IMR-90 (cell line): Measurements from ENCODE around the gene THUMPD2. TPM values are rescaled to one million over a fixed set of nuclear protein-coding genes. Genes with fewer than 3 reads are reported as not detected.

ENCODE experiments used
- ATAC-seq: fragments of 200-7000 bp; cut with Tn5 transposase; 2 replicates; pipeline ENCODE4 v1.9.1; 2020; ENCODE audit warnings: low read depth, mild to moderate bottlenecking, moderate library complexity
- BruUV-seq: library from RNA; stranded (reverse); fragments of 400-500 nt; replicated peaks from 2 replicates; lab custom pipeline; 2021; lab: Mats Ljungman, UMichigan
- CTCF ChIA-PET: fragments of 300-600 bp; formaldehyde crosslinking; extraction: SDS; loops from one replicate; lab custom pipeline; 2021; ENCODE audit warnings: antibody characterized with exemption; lab: Yijun Ruan, JAX
- POLR2A ChIA-PET: fragments of 300-600 bp; sonication (Branson Sonifier 250); formaldehyde crosslinking; loops from one replicate; lab custom pipeline; 2022; ENCODE audit warnings: antibody characterized with exemption; ENCODE audit not compliant: unreplicated experiment; lab: Charles Lee
- DNase-seq: peaks from one replicate; pipeline ENCODE4 v3.0.0; 2013
- H2AFZ ChIP-seq: replicated peaks from 2 replicates; pipeline ENCODE3; 2013; ENCODE audit warnings: low read length, mild to moderate bottlenecking; ENCODE audit not compliant: poor library complexity
- H2AK5ac ChIP-seq: 2 replicates; pipeline ENCODE4 v1.6.1; 2013; ENCODE audit warnings: low read depth, low read length, inconsistent platforms
- H2AK9ac ChIP-seq: replicated peaks from 2 replicates; pipeline ENCODE3; 2013; ENCODE audit warnings: mild to moderate bottlenecking, low read depth, low read length, moderate library complexity; ENCODE audit not compliant: poor library complexity
- H2BK120ac ChIP-seq: 2 replicates; pipeline ENCODE4 v1.6.1; 2013; ENCODE audit warnings: low read depth, low read length, inconsistent platforms
- H2BK15ac ChIP-seq: 3 replicates; pipeline ENCODE4 v1.6.1; 2013; ENCODE audit warnings: low read depth, low read length, inconsistent platforms
- H2BK20ac ChIP-seq: 2 replicates; pipeline ENCODE4 v1.6.1; 2013; ENCODE audit warnings: low read depth, mild to moderate bottlenecking, inconsistent platforms, low read length, moderate library complexity
- H2BK5ac ChIP-seq: 2 replicates; pipeline ENCODE4 v1.6.1; 2013; ENCODE audit warnings: mild to moderate bottlenecking, low read depth, low read length, inconsistent platforms; ENCODE audit not compliant: poor library complexity, severe bottlenecking
- H3K14ac ChIP-seq: replicated peaks from 2 replicates; pipeline ENCODE4 v1.6.1; 2013; ENCODE audit warnings: low read depth, low read length, inconsistent platforms
- H3K18ac ChIP-seq: 2 replicates; pipeline ENCODE4 v1.6.1; 2013; ENCODE audit warnings: low read depth, low read length, control low read depth
- H3K23ac ChIP-seq: 2 replicates; pipeline ENCODE4 v1.6.1; 2013; ENCODE audit warnings: low read depth, low read length, inconsistent platforms
- H3K27ac ChIP-seq: 2 replicates; pipeline ENCODE4 v1.5.1; 2013; ENCODE audit warnings: mild to moderate bottlenecking, control low read depth, low read length; ENCODE audit not compliant: insufficient read depth
- H3K27me3 ChIP-seq: 2 replicates; pipeline ENCODE4 v1.6.1; 2013; ENCODE audit warnings: low read length; ENCODE audit not compliant: control insufficient read depth, insufficient read depth
- H3K36me3 ChIP-seq: 2 replicates; pipeline ENCODE4 v1.6.1; 2013; ENCODE audit warnings: low read length, mixed read lengths; ENCODE audit not compliant: control insufficient read depth, insufficient read depth
- H3K4ac ChIP-seq: 2 replicates; pipeline ENCODE4 v1.6.1; 2013; ENCODE audit warnings: low read depth, low read length, inconsistent platforms
- H3K4me1 ChIP-seq: 2 replicates; pipeline ENCODE4 v1.6.1; 2013; ENCODE audit warnings: low read length, mixed read lengths; ENCODE audit not compliant: control insufficient read depth, insufficient read depth
- H3K4me2 ChIP-seq: 2 replicates; pipeline ENCODE4 v1.6.1; 2013; ENCODE audit warnings: low read depth, mild to moderate bottlenecking, control low read depth, low read length, moderate library complexity
- H3K4me3 ChIP-seq: 2 replicates; pipeline ENCODE4 v1.5.1; 2013; ENCODE audit warnings: low read depth, mild to moderate bottlenecking, control low read depth, low read length, moderate library complexity; ENCODE audit not compliant: insufficient read depth
- H3K56ac ChIP-seq: 2 replicates; pipeline ENCODE4 v1.6.1; 2013; ENCODE audit warnings: low read length, inconsistent platforms; ENCODE audit not compliant: insufficient read depth; ENCODE audit errors: extremely low read depth
- H3K79me1 ChIP-seq, 2 experiments: 2 replicates each; pipeline ENCODE4 v1.6.1; 2013; ENCODE audit warnings: low read length in 2 of 2, inconsistent platforms in 1 of 2, low read depth in 1 of 2
- H3K9ac ChIP-seq: 2 replicates; pipeline ENCODE4 v1.6.1; 2013; ENCODE audit warnings: low read depth, low read length, control low read depth
- H3K9me1 ChIP-seq: 2 replicates; pipeline ENCODE4 v1.6.1; 2013; ENCODE audit warnings: low read length, inconsistent platforms; ENCODE audit not compliant: insufficient read depth
- H3K9me3 ChIP-seq: 2 replicates; pipeline ENCODE4 v1.6.1; 2013; ENCODE audit warnings: low read length; ENCODE audit not compliant: control insufficient read depth, insufficient read depth
- H4K20me1 ChIP-seq: 2 replicates; pipeline ENCODE4 v1.6.1; 2013; ENCODE audit warnings: low read length, inconsistent platforms; ENCODE audit not compliant: insufficient read depth
- H4K5ac ChIP-seq: 2 replicates; pipeline ENCODE4 v1.6.1; 2013; ENCODE audit warnings: mild to moderate bottlenecking, low read depth, low read length, control low read depth
- H4K8ac ChIP-seq, 2 experiments: 2 replicates each; pipeline ENCODE4 v1.6.1; 2013; ENCODE audit warnings: low read depth in 2 of 2, low read length in 2 of 2, control low read depth in 1 of 2, inconsistent platforms in 1 of 2
- H4K91ac ChIP-seq: 2 replicates; pipeline ENCODE4 v1.6.1; 2013; ENCODE audit warnings: low read depth, low read length, inconsistent platforms; ENCODE audit not compliant: insufficient read depth
- BHLHE40 ChIP-seq: fragments of 150-350 bp; IDR thresholded peaks from 2 replicates; pipeline ENCODE4 v1.6.1; 2016; ENCODE audit warnings: mild to moderate bottlenecking, low read depth, low read length
- CEBPB ChIP-seq: IDR thresholded peaks from 2 replicates; pipeline ENCODE4 v1.6.1; 2012; ENCODE audit warnings: low read depth, low read length, improper control_type of control experiment
- CHD1 ChIP-seq: IDR thresholded peaks from 2 replicates; pipeline ENCODE4 v1.6.1; 2012; ENCODE audit warnings: low read depth, low read length, improper control_type of control experiment
- CTCF ChIP-seq: conservative IDR thresholded peaks from 2 replicates; pipeline ENCODE4 v1.5.1; 2012; ENCODE audit warnings: mild to moderate bottlenecking, low read depth, low read length, improper control_type of control experiment
- ELK1 ChIP-seq: fragments of 150-350 bp; IDR thresholded peaks from 2 replicates; pipeline ENCODE4 v1.6.1; 2016; ENCODE audit warnings: low read depth, mild to moderate bottlenecking, low read length, moderate library complexity, borderline replicate concordance
- MAFK ChIP-seq: IDR thresholded peaks from 2 replicates; pipeline ENCODE4 v1.6.1; 2012; ENCODE audit warnings: low read depth, low read length, improper control_type of control experiment
- MAZ ChIP-seq: IDR thresholded peaks from 2 replicates; pipeline ENCODE4 v1.6.1; 2012; ENCODE audit warnings: low read depth, mild to moderate bottlenecking, low read length, improper control_type of control experiment, moderate library complexity, borderline replicate concordance
- MXI1 ChIP-seq: IDR thresholded peaks from 2 replicates; pipeline ENCODE4 v1.6.1; 2012; ENCODE audit warnings: low read depth, mild to moderate bottlenecking, low read length, moderate library complexity, borderline replicate concordance
- NFE2L2 ChIP-seq: fragments of 150-350 bp; IDR thresholded peaks from 2 replicates; pipeline ENCODE4 v1.6.1; 2016; ENCODE audit warnings: low read depth, mild to moderate bottlenecking, low read length
- POLR2A ChIP-seq: IDR thresholded peaks from 2 replicates; pipeline ENCODE4 v1.6.1; 2012; ENCODE audit warnings: mild to moderate bottlenecking, low read depth, low read length
- RAD21 ChIP-seq: IDR thresholded peaks from 2 replicates; pipeline ENCODE4 v1.6.1; 2012; ENCODE audit warnings: low read length, improper control_type of control experiment
- RCOR1 ChIP-seq: IDR thresholded peaks from 2 replicates; pipeline ENCODE4 v1.6.1; 2012; ENCODE audit warnings: mild to moderate bottlenecking, low read length, improper control_type of control experiment; ENCODE audit not compliant: insufficient replicate concordance
- RFX5 ChIP-seq: IDR thresholded peaks from 2 replicates; pipeline ENCODE4 v1.8.0; 2012; ENCODE audit warnings: low read depth, mild to moderate bottlenecking, low read length, moderate library complexity
- SMC3 ChIP-seq: fragments of 150-350 bp; IDR thresholded peaks from 2 replicates; pipeline ENCODE4 v1.6.1; 2016; ENCODE audit warnings: low read depth, mild to moderate bottlenecking, antibody characterized with exemption, low read length, moderate library complexity
- USF2 ChIP-seq: fragments of 150-350 bp; IDR thresholded peaks from 2 replicates; pipeline ENCODE4 v1.6.1; 2017; ENCODE audit warnings: mild to moderate bottlenecking, antibody characterized with exemption, low read length, low read depth
- WGBS, 2 experiments: methylation state at CpG; one replicate each; pipeline versions ENCODE4 v1.1.5 to v1.1.7; 2013; ENCODE audit warnings: missing lambda C conversion rate in 2 of 2; ENCODE audit not compliant: insufficient read length in 1 of 2; ENCODE audit errors: extremely low coverage in 2 of 2; 5-methylcytosine and 5-hydroxymethylcytosine counted together
- dilution Hi-C: fragments of 300-500 bp; cut with HindIII; formaldehyde crosslinking; loops from one replicate; pipeline ENCODE4 v1.14.3; 2018; ENCODE audit warnings: low sequenced_read_pairs; ENCODE audit not compliant: unreplicated experiment
- in situ Hi-C: fragments of 300-500 bp; cut with MboI; formaldehyde crosslinking; loops from 3 replicates; pipeline ENCODE4 v1.14.3; 2019; ENCODE audit warnings: low sequenced_read_pairs, inconsistent platforms, mixed read lengths
- intact Hi-C: fragments of 100-400 bp; cut with micrococcal nuclease; formaldehyde crosslinking; loops from 2 replicates; pipeline ENCODE4 v1.10.0; 2022
- polyA plus RNA-seq, 3 experiments: library from polyadenylated mRNA; depleted of rRNA; stranded (reverse); fragments of >200 nt; gene quantifications; 2 replicates each; pipeline ENCODE4 v1.2.3, GENCODE V29; 2012; ENCODE audit warnings: low replicate concordance in 1 of 3
- total RNA-seq: library from RNA; depleted of rRNA; stranded (reverse); fragments of >200 nt; gene quantifications from 2 replicates; pipeline ENCODE4 v1.2.3, GENCODE V29; 2012

THUMPD2 gene
- total and polyA plus RNA-seq, 2 of the 4 experiments (the other 2 are of a cell fraction) = 4.8 to 7.0 TPM

GRCh38 chr2:39723946-39724827, 54.9 kb downstream of the THUMPD2 start:
- no peak overlapping the region for H2BK20ac ChIP-seq
- H3K4ac ChIP-seq = no peak overlapping the region
- no peaks in the 10 kb centered on the region for H4K20me1 ChIP-seq
- H3K27ac ChIP-seq = no peak overlapping the region
- H3K9me1 ChIP-seq = no peaks in the 10 kb centered on the region; the same call in 1 of the 2 replicates
- CTCF ChIA-PET = no interaction called here
- no peak overlapping the region for H4K5ac ChIP-seq
- no CpG with 5 or more reads among the region's 9 CpGs for WGBS, 2 experiments
- H3K36me3 ChIP-seq = no peaks in the 10 kb centered on the region
- no peak overlapping the region for H3K4me3 ChIP-seq
- no TSS peak for BruUV-seq
- no peak overlapping the region for H3K4me2 ChIP-seq
- no peaks in the 10 kb centered on the region for H3K9me3 ChIP-seq
- H3K14ac ChIP-seq = no peak overlapping the region; the same call in 1 of the 2 replicates
- H3K27me3 ChIP-seq = no peaks in the 10 kb centered on the region
- 0 out of 4 replicates have a peak, but pooled peaks cover 0 to 3% of the 10 kb centered on the region in 2 experiments for H3K79me1 ChIP-seq
- H3K18ac ChIP-seq = no peak overlapping the region
- no peak overlapping the region for H3K23ac ChIP-seq
- in situ Hi-C loops (no loop called here), intact Hi-C loops (no loop called here), dilution Hi-C loops (no loop called here)
- ATAC-seq = no peak
- no peak overlapping the region for H2BK15ac ChIP-seq
- no peak overlapping the region for H2AFZ ChIP-seq
- H2AK5ac ChIP-seq = no peak overlapping the region
- H3K4me1 ChIP-seq = no peaks in the 10 kb centered on the region; the same call in 1 of the 2 replicates
- H3K56ac ChIP-seq = no peak overlapping the region
- POLR2A ChIA-PET = no interaction called here
- H4K91ac ChIP-seq = no peak overlapping the region
- no peak for DNase-seq
- H2AK9ac ChIP-seq = no peak overlapping the region
- H2BK120ac ChIP-seq = no peak overlapping the region
- H4K8ac ChIP-seq = no peak overlapping the region
- H2BK5ac ChIP-seq = no peak overlapping the region
- H3K9ac ChIP-seq = no peak overlapping the region
- TF ChIP-seq ELK1 = no peak
- TF ChIP-seq CHD1 = no peak
- TF ChIP-seq RAD21 = no peak
- TF ChIP-seq CTCF = no peak
- no peak for TF ChIP-seq BHLHE40
- TF ChIP-seq NFE2L2 = no peak
- TF ChIP-seq MAZ = no peak
- TF ChIP-seq USF2 = no peak
- no peak for TF ChIP-seq SMC3
- no peak for TF ChIP-seq RFX5
- no peak for TF ChIP-seq CEBPB
- no peak for TF ChIP-seq MAFK
- no peak for TF ChIP-seq POLR2A
- no peak for TF ChIP-seq MXI1
- no peak for TF ChIP-seq RCOR1
